IgD-negative memory B cell (primary cell): ENCODE data around the gene CBS. TPM values are rescaled to one million over a fixed set of nuclear protein-coding genes. Genes with fewer than 3 reads are reported as not detected.
"Not testable (repeated sequence)": the region's sequence is repeated elsewhere in the genome, so short reads cannot be mapped to it uniquely, and the experiment has no call there.

Experiments
- H3K27ac Mint-ChIP-seq, 3 donors: one replicate each; pipeline ENCODE4 v1.8.0; 2020 to 2022; ENCODE audit warnings: mild to moderate bottlenecking in 3 of 3, mixed read lengths in 3 of 3, moderate library complexity in 1 of 3
- H3K27me3 Mint-ChIP-seq: one replicate; pipeline ENCODE4 v1.8.0; 2021; ENCODE audit warnings: mixed read lengths
- H3K36me3 Mint-ChIP-seq: one replicate; pipeline ENCODE4 v1.8.0; 2020; ENCODE audit warnings: mild to moderate bottlenecking, mixed read lengths
- H3K4me1 Mint-ChIP-seq, 3 donors: one replicate each; pipeline ENCODE4 v1.8.0; 2020 to 2022; ENCODE audit warnings: mixed read lengths in 3 of 3, mild to moderate bottlenecking in 1 of 3
- H3K4me3 Mint-ChIP-seq, 4 donors: one replicate each; pipeline ENCODE4 v1.8.0; 2020 to 2022; ENCODE audit warnings: mild to moderate bottlenecking in 4 of 4, mixed read lengths in 4 of 4, moderate library complexity in 3 of 4
- H3K9me3 Mint-ChIP-seq, 3 donors: one replicate each; pipeline ENCODE4 v1.8.0; 2020 to 2021; ENCODE audit warnings: mixed read lengths in 3 of 3, mild to moderate bottlenecking in 1 of 3
- polyA plus RNA-seq: library from polyadenylated mRNA; unstranded; fragments of 300-500 nt; fragmentation: Illumina TruSeq; gene quantifications from one replicate; pipeline ENCODE4 v1.2.3, GENCODE V29; 2021

CBS gene
- not detected for polyA plus RNA-seq

- not testable (repeated sequence) for H3K36me3 Mint-ChIP-seq, H3K4me1 Mint-ChIP-seq, H3K4me3 Mint-ChIP-seq, H3K9me3 Mint-ChIP-seq, H3K27ac Mint-ChIP-seq, H3K27me3 Mint-ChIP-seq
These were observed at the start of gene CBS for GRCh38 chr21:43075170-43076022. CBS (minus strand) TSS chr21:43075835; CDS start chr21:43072193, 3,642 bp downstream.

GRCh38 chr21:43115956-43116355, 40.3 kb upstream of the CBS start:
- H3K4me1 Mint-ChIP-seq, H3K27ac Mint-ChIP-seq, H3K4me3 Mint-ChIP-seq, H3K9me3 Mint-ChIP-seq, H3K27me3 Mint-ChIP-seq, H3K36me3 Mint-ChIP-seq: not testable (repeated sequence)

DNA sequence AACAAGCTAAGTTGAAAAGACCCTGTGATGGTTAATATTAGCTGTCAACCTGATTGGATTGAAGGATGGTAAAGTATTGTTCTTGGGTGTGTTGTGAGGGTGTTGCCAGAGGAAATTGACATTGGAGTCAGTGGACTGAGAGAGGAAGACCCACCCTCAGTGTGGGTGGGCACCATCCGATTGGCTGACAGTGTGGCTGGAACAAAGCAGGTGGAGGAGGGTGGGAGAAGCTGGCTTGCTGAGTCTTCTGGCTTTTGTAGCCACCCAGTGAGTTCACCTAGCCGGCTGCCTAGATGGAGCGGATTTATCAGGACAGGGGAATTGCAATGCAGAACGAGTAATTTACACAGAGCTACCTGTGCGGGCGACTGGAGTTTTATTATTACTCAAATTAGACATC, 38.8 kb upstream of the CBS start:
- not testable (repeated sequence) for H3K27me3 Mint-ChIP-seq, H3K4me3 Mint-ChIP-seq, H3K27ac Mint-ChIP-seq, H3K4me1 Mint-ChIP-seq, H3K9me3 Mint-ChIP-seq, H3K36me3 Mint-ChIP-seq

GRCh38 chr21:43109006-43109405, 33.4 kb upstream of the CBS start:
- not testable (repeated sequence) for H3K4me3 Mint-ChIP-seq

GRCh38 chr21:43108177-43108576, 32.5 kb upstream of the CBS start:
- not testable (repeated sequence) for H3K27ac Mint-ChIP-seq, H3K27me3 Mint-ChIP-seq, H3K9me3 Mint-ChIP-seq, H3K4me3 Mint-ChIP-seq, H3K4me1 Mint-ChIP-seq, H3K36me3 Mint-ChIP-seq

More at GRCh38 chr21:43109006-43109405, 33.4 kb upstream of the CBS start:
- not testable (repeated sequence) for H3K4me1 Mint-ChIP-seq, H3K27me3 Mint-ChIP-seq, H3K9me3 Mint-ChIP-seq, H3K36me3 Mint-ChIP-seq, H3K27ac Mint-ChIP-seq

DNA sequence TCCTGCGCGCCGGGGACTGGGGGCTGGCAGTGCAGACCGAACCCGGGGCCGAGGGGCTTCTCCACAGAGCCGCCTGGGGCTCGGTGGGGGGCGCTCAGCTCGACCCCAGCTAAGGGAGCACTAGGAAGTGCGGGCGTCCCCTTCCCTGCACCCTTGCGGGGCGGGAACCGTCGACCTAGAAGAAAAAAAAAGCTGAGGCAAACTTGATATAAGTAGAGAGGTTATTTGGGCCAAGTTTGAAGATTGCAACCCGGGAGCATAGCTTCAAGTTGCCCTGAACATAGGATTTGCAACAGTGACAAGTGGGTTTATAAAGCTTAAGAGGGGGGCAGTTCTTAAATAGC, 32.1 kb upstream of the CBS start:
- H3K27ac Mint-ChIP-seq: not testable (repeated sequence)

DNA sequence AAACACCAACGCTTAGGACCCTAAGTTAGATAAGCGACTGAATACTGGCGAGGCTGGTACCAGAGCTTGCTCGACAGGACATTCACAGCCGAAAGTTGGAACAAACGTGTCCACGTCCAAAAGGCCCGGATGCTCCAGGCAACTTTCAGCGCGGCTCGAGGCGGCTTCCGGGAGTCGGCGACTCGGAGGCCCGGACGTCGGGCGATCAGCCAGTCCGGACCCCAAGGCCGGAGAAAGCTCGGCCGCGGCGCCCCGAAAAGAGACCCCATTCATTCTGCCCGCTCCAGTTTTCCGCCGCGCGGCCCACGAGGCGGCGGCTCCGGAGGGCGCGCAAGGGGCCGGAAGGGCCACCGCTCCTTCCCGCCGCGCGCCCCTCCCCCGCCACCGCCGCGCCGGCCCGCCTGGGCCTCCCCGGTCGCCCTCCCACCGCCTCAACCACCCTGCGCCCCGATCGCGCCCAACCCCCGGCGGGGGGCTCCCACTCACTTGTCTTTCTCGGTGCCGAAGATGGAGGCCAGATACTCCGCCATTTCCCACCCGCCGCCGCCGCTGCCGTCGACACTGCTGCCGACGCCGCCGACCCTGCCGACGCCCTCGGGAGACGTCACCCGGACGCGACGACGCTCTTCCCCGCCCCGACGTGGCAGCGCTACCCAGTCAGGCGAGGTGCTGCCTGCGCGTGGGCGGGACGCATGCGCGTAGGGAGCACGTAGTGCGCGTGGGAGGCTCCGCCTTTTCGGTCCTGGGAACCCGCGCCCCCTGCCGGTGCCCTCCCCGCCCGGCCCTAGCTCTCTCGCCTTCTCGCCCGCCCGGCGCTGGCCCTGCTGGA, 31.5 kb upstream of the CBS start, which contains the start of gene U2AF1:
Gene U2AF1 (minus strand): TSS at position 606 of the 829 bp plus-strand sequence. CDS start 76 bp downstream, at position 530.
- not testable (repeated sequence) for H3K27ac Mint-ChIP-seq, H3K36me3 Mint-ChIP-seq, H3K27me3 Mint-ChIP-seq, H3K4me1 Mint-ChIP-seq, H3K9me3 Mint-ChIP-seq
- peak within 1 kb of the TSS in 1 of 4 donors; percentile 63 for H3K4me3 Mint-ChIP-seq

More for the DNA sequence above, 32.1 kb upstream of the CBS start:
- H3K4me1 Mint-ChIP-seq, H3K4me3 Mint-ChIP-seq, H3K27me3 Mint-ChIP-seq, H3K9me3 Mint-ChIP-seq, H3K36me3 Mint-ChIP-seq: not testable (repeated sequence)

- H3K9me3 Mint-ChIP-seq, H3K4me1 Mint-ChIP-seq, H3K36me3 Mint-ChIP-seq, H3K4me3 Mint-ChIP-seq, H3K27ac Mint-ChIP-seq, H3K27me3 Mint-ChIP-seq: not testable (repeated sequence)
These were observed 29.0 kb upstream of the CBS start for GRCh38 chr21:43104642-43105041.

DNA sequence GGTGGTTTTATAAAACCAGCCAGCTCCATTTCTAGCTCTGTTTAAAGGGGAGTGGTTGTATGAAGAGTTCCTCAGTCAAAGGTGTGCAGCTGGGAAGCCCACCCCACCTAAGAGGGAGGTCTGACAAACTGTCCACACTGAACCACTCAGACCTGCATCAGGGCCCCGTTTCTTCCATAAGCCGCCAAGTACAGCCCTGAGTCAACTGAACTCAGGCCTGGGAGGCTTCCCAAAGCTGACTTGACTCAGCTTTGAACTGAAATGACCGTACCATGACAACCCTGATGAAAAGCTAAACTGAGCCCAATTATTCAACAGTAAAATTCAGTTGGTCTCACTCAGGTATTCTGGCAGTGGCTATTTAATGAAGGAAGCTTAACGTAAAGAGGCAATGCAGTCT, 26.6 kb upstream of the CBS start:
- not testable (repeated sequence) for H3K9me3 Mint-ChIP-seq, H3K27me3 Mint-ChIP-seq, H3K4me1 Mint-ChIP-seq, H3K36me3 Mint-ChIP-seq, H3K4me3 Mint-ChIP-seq, H3K27ac Mint-ChIP-seq

GRCh38 chr21:43101676-43102075, 26.0 kb upstream of the CBS start:
- H3K4me3 Mint-ChIP-seq, H3K4me1 Mint-ChIP-seq, H3K36me3 Mint-ChIP-seq, H3K9me3 Mint-ChIP-seq, H3K27ac Mint-ChIP-seq, H3K27me3 Mint-ChIP-seq: not testable (repeated sequence)

- not testable (repeated sequence) for H3K4me1 Mint-ChIP-seq, H3K27me3 Mint-ChIP-seq, H3K4me3 Mint-ChIP-seq, H3K9me3 Mint-ChIP-seq, H3K36me3 Mint-ChIP-seq, H3K27ac Mint-ChIP-seq
These were observed 25.4 kb upstream of the CBS start for GRCh38 chr21:43101000-43101399.

DNA sequence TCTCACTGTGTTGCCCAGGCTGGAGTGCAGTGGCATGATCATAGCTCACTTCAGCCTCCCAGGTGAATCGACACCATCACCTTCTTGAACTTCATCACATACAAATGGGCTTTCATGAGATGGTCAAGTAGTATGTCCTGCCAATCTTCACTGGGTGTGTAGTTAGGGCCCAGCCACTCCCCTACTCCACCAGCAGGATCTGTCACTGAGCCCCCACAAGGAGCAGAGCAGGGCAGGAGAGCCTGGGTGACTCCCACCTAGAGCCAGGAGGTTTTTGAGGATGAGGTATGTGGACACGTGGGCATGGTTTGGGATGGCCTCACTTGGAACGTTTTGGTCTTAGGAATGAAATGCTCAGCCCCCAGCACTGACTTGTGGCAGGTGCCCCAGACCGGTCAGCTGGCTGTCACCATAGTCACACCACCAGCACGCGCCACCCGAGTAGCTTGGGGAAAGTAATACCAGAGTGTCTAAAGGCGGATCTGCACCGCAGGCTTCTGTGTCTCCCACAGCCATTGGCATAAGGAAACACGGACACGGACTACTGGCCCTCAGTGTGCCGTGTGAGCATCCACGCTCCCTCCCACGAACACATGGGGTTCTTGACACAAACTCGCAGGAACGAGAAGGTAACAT, 16.5 kb upstream of the CBS start:
- not testable (repeated sequence) for H3K4me1 Mint-ChIP-seq, H3K27ac Mint-ChIP-seq, H3K27me3 Mint-ChIP-seq, H3K36me3 Mint-ChIP-seq, H3K9me3 Mint-ChIP-seq, H3K4me3 Mint-ChIP-seq

GRCh38 chr21:43090947-43091346, 15.3 kb upstream of the CBS start:
- not testable (repeated sequence) for H3K27ac Mint-ChIP-seq, H3K36me3 Mint-ChIP-seq, H3K9me3 Mint-ChIP-seq, H3K27me3 Mint-ChIP-seq, H3K4me3 Mint-ChIP-seq, H3K4me1 Mint-ChIP-seq

- H3K4me1 Mint-ChIP-seq, H3K4me3 Mint-ChIP-seq, H3K9me3 Mint-ChIP-seq, H3K27me3 Mint-ChIP-seq, H3K36me3 Mint-ChIP-seq, H3K27ac Mint-ChIP-seq: not testable (repeated sequence)
These were observed 13.8 kb upstream of the CBS start for GRCh38 chr21:43089463-43089862.

- not testable (repeated sequence) for H3K27me3 Mint-ChIP-seq, H3K4me1 Mint-ChIP-seq, H3K4me3 Mint-ChIP-seq, H3K27ac Mint-ChIP-seq, H3K9me3 Mint-ChIP-seq, H3K36me3 Mint-ChIP-seq
These were observed 7.1 kb upstream of the CBS start for GRCh38 chr21:43082587-43083300.
